H1 (cell line): Measurements from ENCODE around the gene CD7. TPM values are rescaled to one million over a fixed set of nuclear protein-coding genes. Genes with fewer than 3 reads are reported as not detected.

ENCODE experiments used
- CBX5 ChIP-seq: fragments of 300-800, 300-1000 bp; sonication (generic); IDR thresholded peaks from 2 replicates; pipeline ENCODE4 v1.7.1; 2016; ENCODE audit warnings: antibody characterized with exemption, low read length, low read depth
- CHD2 ChIP-seq: IDR thresholded peaks from 2 replicates; pipeline ENCODE4 v1.6.1; 2012; ENCODE audit warnings: low read length, improper control_type of control experiment
- KDM5A ChIP-seq: fragments of 200-600 bp; IDR thresholded peaks from 2 replicates; pipeline ENCODE4 v1.7.1; 2012; ENCODE audit warnings: mild to moderate bottlenecking, low read length, inconsistent platforms, mixed read lengths
- polyA plus RNA-seq, 7 experiments: library from polyadenylated mRNA; depleted of rRNA in 3 of 7; stranded (reverse) in 5 of 7; unstranded in 2 of 7; fragments of >200 nt in 5 of 7; fragments of 200-250 nt in 2 of 7; gene quantifications; 1 replicate in 5 of 7; 2 replicates in 1 of 7; 4 replicates in 1 of 7; pipeline versions ENCODE4 v1.2.1 to v1.2.3, GENCODE V29; 2011 to 2013; ENCODE audit warnings: missing spikeins in 2 of 7, mixed read lengths in 2 of 7
- total RNA-seq: library from RNA; stranded (reverse); fragmentation: NEBNext Ultra II Directional; extraction: Animal tissue kit (Norgen Biotek cat#: 25700); gene quantifications from 2 replicates; pipeline ENCODE4 v1.2.1, GENCODE V29; 2021
- TF ChIP-seq, protein P1 (sequence below): fragments of 300-600 bp; sonication (generic); IDR thresholded peaks from 2 replicates; pipeline ENCODE4 v1.7.1; 2012; ENCODE audit warnings: low read length, moderate library complexity, mild to moderate bottlenecking, inconsistent platforms; ENCODE audit not compliant: insufficient replicate concordance

The CD7 gene
- total and polyA plus RNA-seq, 2 of the 8 experiments (the other 6 are each of a cell fraction or from before 2014, with no cell fraction given) = 0.83 to 0.86 TPM

DNA sequence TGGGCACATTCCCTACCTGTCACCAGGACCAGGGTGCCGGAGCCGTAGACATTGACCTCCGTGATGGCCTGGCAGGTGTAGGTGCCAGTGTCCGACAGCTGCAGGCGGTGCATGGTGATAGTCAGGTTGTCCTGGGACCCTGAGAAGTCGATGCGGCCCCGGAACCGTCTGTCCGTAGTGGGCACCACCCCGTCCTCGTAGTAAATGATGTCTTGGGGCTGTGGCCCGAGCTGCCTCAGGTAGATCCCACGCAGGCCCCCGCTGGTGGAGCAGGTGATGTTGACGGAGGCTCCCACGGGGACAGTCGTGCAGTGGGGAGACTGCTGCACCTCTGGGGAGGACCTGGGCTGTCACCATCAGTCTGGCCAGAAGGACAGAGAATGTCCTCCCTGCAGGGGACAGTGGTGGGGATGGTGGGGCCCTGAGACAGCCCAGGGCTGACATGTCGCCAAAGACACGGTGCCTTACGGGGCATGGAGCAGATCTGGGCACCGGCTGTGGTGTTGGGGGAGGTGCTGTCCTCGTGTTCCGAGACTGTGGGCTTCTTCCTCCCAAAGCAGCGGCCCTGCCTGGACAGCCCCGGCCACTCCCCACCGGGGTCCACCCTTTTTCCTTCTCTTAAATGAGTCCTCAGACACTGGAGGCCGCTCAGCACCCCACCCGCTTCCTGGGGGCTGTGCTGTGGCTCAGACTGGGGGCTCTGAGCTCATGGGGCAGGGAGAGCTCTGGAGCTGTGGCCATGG, 586 bp downstream of the CD7 start (continued):
- TF ChIP-seq, protein P1, sequence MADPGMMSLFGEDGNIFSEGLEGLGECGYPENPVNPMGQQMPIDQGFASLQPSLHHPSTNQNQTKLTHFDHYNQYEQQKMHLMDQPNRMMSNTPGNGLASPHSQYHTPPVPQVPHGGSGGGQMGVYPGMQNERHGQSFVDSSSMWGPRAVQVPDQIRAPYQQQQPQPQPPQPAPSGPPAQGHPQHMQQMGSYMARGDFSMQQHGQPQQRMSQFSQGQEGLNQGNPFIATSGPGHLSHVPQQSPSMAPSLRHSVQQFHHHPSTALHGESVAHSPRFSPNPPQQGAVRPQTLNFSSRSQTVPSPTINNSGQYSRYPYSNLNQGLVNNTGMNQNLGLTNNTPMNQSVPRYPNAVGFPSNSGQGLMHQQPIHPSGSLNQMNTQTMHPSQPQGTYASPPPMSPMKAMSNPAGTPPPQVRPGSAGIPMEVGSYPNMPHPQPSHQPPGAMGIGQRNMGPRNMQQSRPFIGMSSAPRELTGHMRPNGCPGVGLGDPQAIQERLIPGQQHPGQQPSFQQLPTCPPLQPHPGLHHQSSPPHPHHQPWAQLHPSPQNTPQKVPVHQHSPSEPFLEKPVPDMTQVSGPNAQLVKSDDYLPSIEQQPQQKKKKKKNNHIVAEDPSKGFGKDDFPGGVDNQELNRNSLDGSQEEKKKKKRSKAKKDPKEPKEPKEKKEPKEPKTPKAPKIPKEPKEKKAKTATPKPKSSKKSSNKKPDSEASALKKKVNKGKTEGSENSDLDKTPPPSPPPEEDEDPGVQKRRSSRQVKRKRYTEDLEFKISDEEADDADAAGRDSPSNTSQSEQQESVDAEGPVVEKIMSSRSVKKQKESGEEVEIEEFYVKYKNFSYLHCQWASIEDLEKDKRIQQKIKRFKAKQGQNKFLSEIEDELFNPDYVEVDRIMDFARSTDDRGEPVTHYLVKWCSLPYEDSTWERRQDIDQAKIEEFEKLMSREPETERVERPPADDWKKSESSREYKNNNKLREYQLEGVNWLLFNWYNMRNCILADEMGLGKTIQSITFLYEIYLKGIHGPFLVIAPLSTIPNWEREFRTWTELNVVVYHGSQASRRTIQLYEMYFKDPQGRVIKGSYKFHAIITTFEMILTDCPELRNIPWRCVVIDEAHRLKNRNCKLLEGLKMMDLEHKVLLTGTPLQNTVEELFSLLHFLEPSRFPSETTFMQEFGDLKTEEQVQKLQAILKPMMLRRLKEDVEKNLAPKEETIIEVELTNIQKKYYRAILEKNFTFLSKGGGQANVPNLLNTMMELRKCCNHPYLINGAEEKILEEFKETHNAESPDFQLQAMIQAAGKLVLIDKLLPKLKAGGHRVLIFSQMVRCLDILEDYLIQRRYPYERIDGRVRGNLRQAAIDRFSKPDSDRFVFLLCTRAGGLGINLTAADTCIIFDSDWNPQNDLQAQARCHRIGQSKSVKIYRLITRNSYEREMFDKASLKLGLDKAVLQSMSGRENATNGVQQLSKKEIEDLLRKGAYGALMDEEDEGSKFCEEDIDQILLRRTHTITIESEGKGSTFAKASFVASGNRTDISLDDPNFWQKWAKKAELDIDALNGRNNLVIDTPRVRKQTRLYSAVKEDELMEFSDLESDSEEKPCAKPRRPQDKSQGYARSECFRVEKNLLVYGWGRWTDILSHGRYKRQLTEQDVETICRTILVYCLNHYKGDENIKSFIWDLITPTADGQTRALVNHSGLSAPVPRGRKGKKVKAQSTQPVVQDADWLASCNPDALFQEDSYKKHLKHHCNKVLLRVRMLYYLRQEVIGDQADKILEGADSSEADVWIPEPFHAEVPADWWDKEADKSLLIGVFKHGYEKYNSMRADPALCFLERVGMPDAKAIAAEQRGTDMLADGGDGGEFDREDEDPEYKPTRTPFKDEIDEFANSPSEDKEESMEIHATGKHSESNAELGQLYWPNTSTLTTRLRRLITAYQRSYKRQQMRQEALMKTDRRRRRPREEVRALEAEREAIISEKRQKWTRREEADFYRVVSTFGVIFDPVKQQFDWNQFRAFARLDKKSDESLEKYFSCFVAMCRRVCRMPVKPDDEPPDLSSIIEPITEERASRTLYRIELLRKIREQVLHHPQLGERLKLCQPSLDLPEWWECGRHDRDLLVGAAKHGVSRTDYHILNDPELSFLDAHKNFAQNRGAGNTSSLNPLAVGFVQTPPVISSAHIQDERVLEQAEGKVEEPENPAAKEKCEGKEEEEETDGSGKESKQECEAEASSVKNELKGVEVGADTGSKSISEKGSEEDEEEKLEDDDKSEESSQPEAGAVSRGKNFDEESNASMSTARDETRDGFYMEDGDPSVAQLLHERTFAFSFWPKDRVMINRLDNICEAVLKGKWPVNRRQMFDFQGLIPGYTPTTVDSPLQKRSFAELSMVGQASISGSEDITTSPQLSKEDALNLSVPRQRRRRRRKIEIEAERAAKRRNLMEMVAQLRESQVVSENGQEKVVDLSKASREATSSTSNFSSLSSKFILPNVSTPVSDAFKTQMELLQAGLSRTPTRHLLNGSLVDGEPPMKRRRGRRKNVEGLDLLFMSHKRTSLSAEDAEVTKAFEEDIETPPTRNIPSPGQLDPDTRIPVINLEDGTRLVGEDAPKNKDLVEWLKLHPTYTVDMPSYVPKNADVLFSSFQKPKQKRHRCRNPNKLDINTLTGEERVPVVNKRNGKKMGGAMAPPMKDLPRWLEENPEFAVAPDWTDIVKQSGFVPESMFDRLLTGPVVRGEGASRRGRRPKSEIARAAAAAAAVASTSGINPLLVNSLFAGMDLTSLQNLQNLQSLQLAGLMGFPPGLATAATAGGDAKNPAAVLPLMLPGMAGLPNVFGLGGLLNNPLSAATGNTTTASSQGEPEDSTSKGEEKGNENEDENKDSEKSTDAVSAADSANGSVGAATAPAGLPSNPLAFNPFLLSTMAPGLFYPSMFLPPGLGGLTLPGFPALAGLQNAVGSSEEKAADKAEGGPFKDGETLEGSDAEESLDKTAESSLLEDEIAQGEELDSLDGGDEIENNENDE = no peak
- TF ChIP-seq CBX5 (no peak), KDM5A (no peak), CHD2 (no peak)
